ENCODE measurements around the gene CDKAL1.
"Not testable (repeated sequence)": the region's sequence is repeated elsewhere in the genome, so short reads cannot be mapped to it uniquely, and the experiment has no call there.

CDKAL1 gene

GRCh38 chr6:20554817-20555216 lies 20.6 kb downstream of the CDKAL1 start:
- DNase-seq: no peak

GRCh38 chr6:20559924-20560551 lies 25.8 kb downstream of the CDKAL1 start:
- no peak for DNase-seq

GRCh38 chr6:20563377-20563776 lies 29.1 kb downstream of the CDKAL1 start:
- DNase-seq: no peak

GRCh38 chr6:20564269-20564668 lies 30.0 kb downstream of the CDKAL1 start:
- DNase-seq: no peak

- no peak for DNase-seq
These were observed 30.5 kb downstream of the CDKAL1 start for GRCh38 chr6:20564777-20565176.

- no peak for DNase-seq
These were observed 31.1 kb downstream of the CDKAL1 start for GRCh38 chr6:20565342-20565741.

- no peak for DNase-seq
These were observed 31.9 kb downstream of the CDKAL1 start for GRCh38 chr6:20566109-20566508.

GRCh38 chr6:20569000-20569610 lies 34.8 kb downstream of the CDKAL1 start:
- no peak for DNase-seq

GRCh38 chr6:20571261-20571660 lies 37.0 kb downstream of the CDKAL1 start:
- no peak for DNase-seq

GRCh38 chr6:20572288-20572687 lies 38.0 kb downstream of the CDKAL1 start:
- no peak for DNase-seq

GRCh38 chr6:20572940-20573339 lies 38.7 kb downstream of the CDKAL1 start:
- no peak for DNase-seq

GRCh38 chr6:20574355-20574754 lies 40.1 kb downstream of the CDKAL1 start:
- no peak for DNase-seq

- no peak for DNase-seq
These were observed 40.9 kb downstream of the CDKAL1 start for GRCh38 chr6:20575125-20575524.

GRCh38 chr6:20575704-20576451 lies 41.6 kb downstream of the CDKAL1 start:
- no peak for DNase-seq

- DNase-seq: no peak
These were observed 43.0 kb downstream of the CDKAL1 start for GRCh38 chr6:20577173-20577688.

GRCh38 chr6:20581070-20581469 lies 46.8 kb downstream of the CDKAL1 start:
- no peak for DNase-seq

GRCh38 chr6:20582586-20583443 lies 48.6 kb downstream of the CDKAL1 start:
- DNase-seq: no peak

GRCh38 chr6:20583444-20583800 lies 49.2 kb downstream of the CDKAL1 start:
- DNase-seq: no peak

- no peak for DNase-seq
These were observed 50.0 kb downstream of the CDKAL1 start for GRCh38 chr6:20584100-20584731.

GRCh38 chr6:20589266-20589665 lies 55.0 kb downstream of the CDKAL1 start:
- no peak for DNase-seq

- DNase-seq: not testable (repeated sequence)
These were observed 56.2 kb downstream of the CDKAL1 start for GRCh38 chr6:20590476-20590875.

GRCh38 chr6:20594299-20594853 lies 60.1 kb downstream of the CDKAL1 start:
- DNase-seq: not testable (repeated sequence)
